ENCODE data around the gene PAX1.

DNA sequence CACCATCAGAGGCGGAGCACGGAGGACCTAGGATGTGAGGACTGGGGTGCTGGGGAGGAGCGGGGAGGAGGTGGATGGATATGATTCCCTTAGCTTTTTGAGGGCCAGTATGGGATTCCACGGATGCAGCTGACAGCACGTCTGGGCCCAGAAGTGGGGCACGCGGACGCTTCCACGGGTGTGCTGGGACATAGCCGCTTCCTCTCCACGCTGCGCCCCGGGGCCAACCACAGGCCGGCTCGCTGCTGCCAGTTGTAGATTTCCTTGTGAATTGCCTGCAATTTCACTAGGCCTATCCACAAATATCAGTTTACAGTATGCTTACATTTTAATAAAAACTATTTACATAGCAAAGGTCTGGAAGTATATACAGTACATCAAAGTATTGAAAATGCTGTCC is 23.9 kb downstream of the PAX1 start:
- TF ChIP-seq GABPA (IDR thresholded peaks at IDR 0.05; ENCODE audit: low read depth), result no peak
- no peak for TF ChIP-seq RCOR1 (IDR thresholded peaks at IDR 0.05; ENCODE audit: low read length)
- TF ChIP-seq, protein P1, sequence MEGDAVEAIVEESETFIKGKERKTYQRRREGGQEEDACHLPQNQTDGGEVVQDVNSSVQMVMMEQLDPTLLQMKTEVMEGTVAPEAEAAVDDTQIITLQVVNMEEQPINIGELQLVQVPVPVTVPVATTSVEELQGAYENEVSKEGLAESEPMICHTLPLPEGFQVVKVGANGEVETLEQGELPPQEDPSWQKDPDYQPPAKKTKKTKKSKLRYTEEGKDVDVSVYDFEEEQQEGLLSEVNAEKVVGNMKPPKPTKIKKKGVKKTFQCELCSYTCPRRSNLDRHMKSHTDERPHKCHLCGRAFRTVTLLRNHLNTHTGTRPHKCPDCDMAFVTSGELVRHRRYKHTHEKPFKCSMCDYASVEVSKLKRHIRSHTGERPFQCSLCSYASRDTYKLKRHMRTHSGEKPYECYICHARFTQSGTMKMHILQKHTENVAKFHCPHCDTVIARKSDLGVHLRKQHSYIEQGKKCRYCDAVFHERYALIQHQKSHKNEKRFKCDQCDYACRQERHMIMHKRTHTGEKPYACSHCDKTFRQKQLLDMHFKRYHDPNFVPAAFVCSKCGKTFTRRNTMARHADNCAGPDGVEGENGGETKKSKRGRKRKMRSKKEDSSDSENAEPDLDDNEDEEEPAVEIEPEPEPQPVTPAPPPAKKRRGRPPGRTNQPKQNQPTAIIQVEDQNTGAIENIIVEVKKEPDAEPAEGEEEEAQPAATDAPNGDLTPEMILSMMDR (IDR thresholded peaks at IDR 0.05), result no peak
- TF ChIP-seq ELF1 (IDR thresholded peaks at IDR 0.05), result no peak
- TF ChIP-seq TAF1 (IDR thresholded peaks at IDR 0.05; ENCODE audit: borderline replicate concordance, low read depth, low read length), result no peak
- TF ChIP-seq TEAD4 (IDR thresholded peaks at IDR 0.05; ENCODE audit: borderline replicate concordance, insufficient read depth), result no peak
- no peak for TF ChIP-seq USF1 (IDR thresholded peaks at IDR 0.05; ENCODE audit: borderline replicate concordance, low read depth)
- TF ChIP-seq RAD21 (IDR thresholded peaks at IDR 0.05; ENCODE audit: low read length), result no peak
- no peak for TF ChIP-seq MXI1 (IDR thresholded peaks at IDR 0.05; ENCODE audit: low read depth, low read length)
- TF ChIP-seq, protein P2, sequence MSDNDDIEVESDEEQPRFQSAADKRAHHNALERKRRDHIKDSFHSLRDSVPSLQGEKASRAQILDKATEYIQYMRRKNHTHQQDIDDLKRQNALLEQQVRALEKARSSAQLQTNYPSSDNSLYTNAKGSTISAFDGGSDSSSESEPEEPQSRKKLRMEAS (IDR thresholded peaks at IDR 0.05; ENCODE audit: low read depth), result no peak
- TF ChIP-seq EP300 (IDR thresholded peaks at IDR 0.05; ENCODE audit: borderline replicate concordance in 1 of 2, low read depth in 1 of 2, low read length in 1 of 2), result no peak
- TF ChIP-seq, protein P3, sequence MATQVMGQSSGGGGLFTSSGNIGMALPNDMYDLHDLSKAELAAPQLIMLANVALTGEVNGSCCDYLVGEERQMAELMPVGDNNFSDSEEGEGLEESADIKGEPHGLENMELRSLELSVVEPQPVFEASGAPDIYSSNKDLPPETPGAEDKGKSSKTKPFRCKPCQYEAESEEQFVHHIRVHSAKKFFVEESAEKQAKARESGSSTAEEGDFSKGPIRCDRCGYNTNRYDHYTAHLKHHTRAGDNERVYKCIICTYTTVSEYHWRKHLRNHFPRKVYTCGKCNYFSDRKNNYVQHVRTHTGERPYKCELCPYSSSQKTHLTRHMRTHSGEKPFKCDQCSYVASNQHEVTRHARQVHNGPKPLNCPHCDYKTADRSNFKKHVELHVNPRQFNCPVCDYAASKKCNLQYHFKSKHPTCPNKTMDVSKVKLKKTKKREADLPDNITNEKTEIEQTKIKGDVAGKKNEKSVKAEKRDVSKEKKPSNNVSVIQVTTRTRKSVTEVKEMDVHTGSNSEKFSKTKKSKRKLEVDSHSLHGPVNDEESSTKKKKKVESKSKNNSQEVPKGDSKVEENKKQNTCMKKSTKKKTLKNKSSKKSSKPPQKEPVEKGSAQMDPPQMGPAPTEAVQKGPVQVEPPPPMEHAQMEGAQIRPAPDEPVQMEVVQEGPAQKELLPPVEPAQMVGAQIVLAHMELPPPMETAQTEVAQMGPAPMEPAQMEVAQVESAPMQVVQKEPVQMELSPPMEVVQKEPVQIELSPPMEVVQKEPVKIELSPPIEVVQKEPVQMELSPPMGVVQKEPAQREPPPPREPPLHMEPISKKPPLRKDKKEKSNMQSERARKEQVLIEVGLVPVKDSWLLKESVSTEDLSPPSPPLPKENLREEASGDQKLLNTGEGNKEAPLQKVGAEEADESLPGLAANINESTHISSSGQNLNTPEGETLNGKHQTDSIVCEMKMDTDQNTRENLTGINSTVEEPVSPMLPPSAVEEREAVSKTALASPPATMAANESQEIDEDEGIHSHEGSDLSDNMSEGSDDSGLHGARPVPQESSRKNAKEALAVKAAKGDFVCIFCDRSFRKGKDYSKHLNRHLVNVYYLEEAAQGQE (IDR thresholded peaks at IDR 0.05; ENCODE audit: low read depth, low read length), result no peak
- no peak for TF ChIP-seq ZBTB33 (IDR thresholded peaks at IDR 0.05; ENCODE audit: borderline replicate concordance, low read depth)

All from SK-N-SH (cell line).